GM12891 (cell line): ENCODE measurements around the gene GLIS1.

Source experiments
- DNase-seq: peaks from one replicate; pipeline ENCODE4 v3.0.0; 2011; ENCODE audit warnings: low spot score; ENCODE audit not compliant: insufficient read length
- FAIRE-seq: peaks from 2 replicates; lab custom pipeline; 2011; peaks lifted over from hg19 to GRCh38; lab: Jason Lieb, UNC
- PAX5 ChIP-seq: IDR thresholded peaks from 2 replicates; pipeline ENCODE4 v1.6.1; 2011; ENCODE audit warnings: low read length, moderate library complexity, mild to moderate bottlenecking; ENCODE audit not compliant: insufficient read depth, severe bottlenecking
- POLR2A ChIP-seq: IDR thresholded peaks from 2 replicates; pipeline ENCODE4 v1.6.1; 2011; ENCODE audit warnings: low read depth, low read length, control low read depth
- POLR2AphosphoS5 ChIP-seq: IDR thresholded peaks from 2 replicates; pipeline ENCODE4 v1.6.1; 2011; ENCODE audit warnings: low read depth, low read length, control low read depth
- POU2F2 ChIP-seq: IDR thresholded peaks from 2 replicates; pipeline ENCODE4 v1.6.1; 2011; ENCODE audit warnings: low read depth, mild to moderate bottlenecking, control low read depth, low read length, moderate library complexity
- SPI1 ChIP-seq: IDR thresholded peaks from 2 replicates; pipeline ENCODE4 v1.6.1; 2011; ENCODE audit warnings: low read depth, low read length, control low read depth
- TAF1 ChIP-seq: IDR thresholded peaks from 2 replicates; pipeline ENCODE4 v1.6.1; 2011; ENCODE audit warnings: low read depth, low read length, control low read depth

GLIS1 gene

GRCh38 chr1:53683986-53684740 lies 54.8 kb downstream of the GLIS1 start:
- FAIRE-seq, result no peak
- TF ChIP-seq POU2F2 (no peak), POLR2A (no peak), TAF1 (no peak), POLR2AphosphoS5 (no peak), SPI1 (no peak), PAX5 (no peak)
- no peak for DNase-seq

- DNase-seq (no peak), FAIRE-seq (no peak)
- TF ChIP-seq SPI1 (no peak), POLR2AphosphoS5 (no peak), PAX5 (no peak), TAF1 (no peak), POU2F2 (no peak), POLR2A (no peak)
These were observed 56.1 kb downstream of the GLIS1 start for GRCh38 chr1:53682881-53683280.

DNA sequence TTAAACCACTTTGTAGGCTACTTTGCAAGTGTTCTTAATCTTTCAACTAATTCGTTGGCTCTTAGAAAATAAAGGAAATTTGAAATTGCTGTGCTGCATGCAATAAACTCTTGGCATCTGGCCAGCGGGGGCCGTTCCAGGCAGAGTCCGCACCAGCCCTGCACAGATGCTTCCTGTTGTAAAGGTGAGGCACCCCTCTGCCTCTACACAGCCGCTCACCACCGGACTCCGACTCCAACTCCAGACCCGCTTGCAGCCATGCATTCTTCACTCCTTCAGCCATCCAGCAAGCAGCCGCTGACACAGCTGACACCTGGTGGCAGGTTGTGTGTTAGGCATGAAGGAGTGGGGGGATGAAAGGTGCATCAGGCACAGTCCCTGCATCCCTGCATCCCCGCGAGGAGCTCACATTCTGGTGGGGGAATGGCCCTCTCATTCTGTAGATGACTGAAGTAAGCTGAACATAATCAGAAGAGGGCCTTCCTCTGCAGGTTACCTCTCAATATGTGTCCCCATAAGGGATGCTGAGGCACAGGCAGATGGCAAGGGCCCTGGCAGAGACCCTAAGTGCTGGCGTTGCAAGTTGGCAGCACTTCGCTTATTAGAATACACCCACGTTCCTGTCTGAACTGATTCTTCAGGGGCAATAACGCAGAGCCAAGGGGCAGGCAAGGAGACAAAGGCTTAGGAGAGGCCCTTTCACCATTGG lies 56.8 kb downstream of the GLIS1 start:
- no peak for TF ChIP-seq PAX5
- no peak for TF ChIP-seq SPI1
- FAIRE-seq (peak; percentile 26), DNase-seq (peak; percentile 60)

DNA sequence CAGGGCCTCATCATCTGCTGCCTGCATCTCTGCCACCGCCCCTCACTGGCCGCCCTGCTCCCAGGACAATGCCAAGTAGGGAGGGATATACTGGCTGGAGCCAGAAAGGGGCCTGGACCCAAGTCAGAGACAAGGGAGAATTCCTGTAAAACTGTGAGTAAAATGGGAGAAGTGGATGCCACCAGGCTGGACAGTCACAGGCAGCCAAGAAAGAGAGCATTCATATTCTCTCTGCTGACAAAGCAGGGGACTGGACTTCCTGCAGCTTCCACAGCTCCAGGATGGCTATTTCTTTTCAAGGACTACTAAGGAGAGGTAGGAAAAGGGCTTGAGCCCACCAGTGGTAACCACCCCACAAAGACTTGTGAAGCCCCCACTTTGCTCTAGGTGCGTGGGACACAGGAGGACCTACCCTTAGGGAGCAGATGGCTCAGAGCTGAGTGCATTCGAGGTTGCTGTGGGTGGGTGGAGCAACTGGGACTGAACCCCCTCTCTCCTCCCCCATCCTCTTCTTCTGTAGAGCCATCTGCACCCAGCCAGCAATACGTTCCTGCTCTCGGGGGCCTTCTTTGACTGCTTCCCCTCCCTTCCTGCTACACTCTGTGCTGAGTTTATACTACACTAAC lies 57.5 kb downstream of the GLIS1 start:
- TF ChIP-seq POLR2AphosphoS5 (no peak), PAX5 (no peak), POLR2A (no peak), TAF1 (no peak), SPI1 (no peak), POU2F2 (no peak)
- DNase-seq (no peak), FAIRE-seq (no peak)

- TF ChIP-seq PAX5, result no peak
- no peak for TF ChIP-seq POU2F2
- DNase-seq (no peak), FAIRE-seq (no peak)
These were observed 58.1 kb downstream of the GLIS1 start for GRCh38 chr1:53680868-53681267.

DNA sequence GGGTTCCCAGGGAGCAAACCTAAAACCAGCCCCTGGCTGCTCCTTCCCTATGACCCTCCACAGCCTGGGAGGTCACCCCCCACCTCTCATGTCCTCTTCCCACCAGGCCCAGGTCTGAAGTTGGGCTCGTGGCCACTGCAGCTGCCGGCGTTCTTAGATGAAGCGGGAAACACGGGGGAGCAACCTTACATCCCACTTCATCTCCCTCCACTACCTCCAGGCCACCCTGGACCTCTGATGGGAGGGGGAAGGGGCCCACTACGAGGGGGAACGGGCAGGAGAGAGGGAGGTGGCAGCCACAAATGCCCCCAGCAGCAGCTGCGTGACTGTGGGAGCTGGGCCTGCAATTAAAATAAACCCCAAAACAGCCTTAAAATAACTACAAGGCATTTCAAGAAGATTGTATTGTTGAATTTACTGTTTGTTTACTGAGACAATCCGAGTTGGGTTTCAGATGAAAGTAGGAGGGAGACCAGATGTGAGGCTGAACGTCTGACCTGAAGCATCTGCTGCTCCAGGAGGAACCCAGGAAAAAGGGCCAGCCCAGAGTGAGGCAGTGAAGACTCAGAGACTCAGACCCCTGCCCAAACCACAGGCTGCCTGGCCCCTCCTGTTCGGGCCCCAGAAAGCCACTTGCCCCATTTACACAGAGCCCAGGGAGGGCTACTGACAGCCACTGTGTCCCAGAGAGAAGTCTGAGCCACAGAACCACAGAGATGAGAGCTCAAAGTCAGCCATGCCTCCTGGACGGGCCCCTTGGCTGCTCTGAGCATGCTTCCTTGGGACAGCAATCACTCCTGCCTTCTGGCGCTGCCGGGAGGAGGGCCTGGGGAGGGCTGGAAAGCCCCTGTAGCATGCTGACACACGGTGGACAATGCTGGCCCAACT lies 59.8 kb downstream of the GLIS1 start:
- FAIRE-seq, result no peak
- no peak for DNase-seq
- TF ChIP-seq POU2F2, result no peak
- no peak for TF ChIP-seq PAX5
- no peak for TF ChIP-seq SPI1
- TF ChIP-seq TAF1, result no peak
- TF ChIP-seq POLR2AphosphoS5, result no peak
- TF ChIP-seq POLR2A, result no peak

DNA sequence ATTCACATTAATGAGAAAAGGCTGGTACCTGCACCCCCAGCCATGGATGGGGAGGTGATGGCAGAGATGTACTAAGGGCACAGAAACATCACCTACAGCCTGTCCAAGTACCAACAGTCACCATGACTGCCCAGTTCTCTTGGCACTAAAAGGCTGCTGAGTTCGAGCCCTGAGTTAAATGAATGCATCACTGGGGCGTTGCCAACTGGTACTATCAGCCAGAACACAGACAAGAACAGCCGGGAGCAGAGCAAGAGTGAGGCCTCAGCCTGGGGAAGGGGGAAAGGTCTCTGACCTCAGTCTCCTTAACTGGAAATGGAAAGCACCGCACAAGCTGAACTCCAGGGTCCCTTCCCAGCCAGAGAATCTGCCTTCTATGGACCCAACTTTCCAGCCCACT lies 60.5 kb downstream of the GLIS1 start:
- FAIRE-seq (no peak), DNase-seq (no peak)
- TF ChIP-seq PAX5 (no peak), POLR2AphosphoS5 (no peak), TAF1 (no peak), POU2F2 (no peak), POLR2A (no peak)

DNA sequence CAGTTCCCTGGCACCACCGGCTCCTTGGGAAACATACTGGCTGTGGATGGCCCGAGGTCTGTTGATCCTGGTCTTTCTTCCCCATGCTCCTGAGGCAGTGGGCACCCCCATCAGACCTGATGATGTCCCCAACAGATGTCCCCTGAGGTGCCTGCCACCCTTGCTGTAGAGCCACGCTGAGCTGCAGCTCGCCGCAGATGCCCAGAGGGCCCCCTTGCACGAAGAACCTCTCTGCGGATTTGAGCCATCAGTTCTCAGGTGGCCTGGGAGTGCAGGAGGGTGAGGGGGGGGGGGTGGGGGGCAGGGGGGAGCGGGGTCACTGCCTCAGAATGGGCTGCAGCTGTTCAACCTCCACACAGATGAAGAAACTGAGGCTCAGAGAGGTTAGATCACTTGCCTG lies 60.9 kb downstream of the GLIS1 start:
- no peak for DNase-seq
- FAIRE-seq, result no peak
- TF ChIP-seq PAX5, result no peak
- TF ChIP-seq SPI1, result no peak
- TF ChIP-seq POU2F2, result no peak
- TF ChIP-seq POLR2AphosphoS5, result no peak
- no peak for TF ChIP-seq POLR2A

DNA sequence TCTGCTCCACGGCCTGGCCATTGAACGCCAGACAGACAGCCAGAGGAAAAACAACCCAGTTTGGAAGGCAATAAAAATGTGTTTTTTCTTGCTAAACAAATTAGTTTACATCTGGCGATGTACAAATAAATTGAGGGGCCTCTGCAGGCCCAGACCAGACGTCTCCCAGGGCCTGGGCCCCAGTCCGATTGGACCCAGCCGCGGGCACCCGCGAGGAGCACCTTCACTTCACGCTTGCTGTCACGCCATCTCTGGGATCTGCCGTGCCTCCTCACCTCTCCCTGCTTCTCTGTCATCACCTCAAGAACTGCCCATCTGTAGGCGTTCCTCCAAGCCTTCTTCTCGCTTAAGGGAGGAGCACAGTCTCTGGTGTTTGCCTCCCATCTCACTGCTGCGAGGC lies 61.5 kb downstream of the GLIS1 start:
- no peak for FAIRE-seq
- DNase-seq, result no peak
- TF ChIP-seq TAF1, result no peak
